Esophagus muscularis mucosa (tissue), 4 donors: ENCODE results near the gene AJM1.
"Not testable (repeated sequence)": the region's sequence is repeated elsewhere in the genome, so short reads cannot be mapped to it uniquely, and the experiment has no call there.

Experiments
- EP300 ChIP-seq: sonication (generic); formaldehyde crosslinking; IDR thresholded peaks from one replicate; pipeline ENCODE4 v1.6.1; 2017; ENCODE audit warnings: antibody characterized with exemption
- POLR2AphosphoS5 ChIP-seq, 2 donors: sonication (generic); formaldehyde crosslinking; IDR thresholded peaks; one replicate each; pipeline ENCODE4 v1.6.1; 2017; ENCODE audit warnings: antibody characterized with exemption in 2 of 2
- TF ChIP-seq, protein P1 (sequence below), 3 experiments: fragments of 200-600 bp in 2 of 3; fragments of 450-650 bp in 1 of 3; sonication (generic) in 2 of 3; IDR thresholded peaks; one replicate each; pipeline ENCODE4 v1.5.1; 2017 to 2019; ENCODE audit warnings: antibody characterized with exemption in 3 of 3, mild to moderate bottlenecking in 2 of 3, moderate library complexity in 1 of 3

DNA sequence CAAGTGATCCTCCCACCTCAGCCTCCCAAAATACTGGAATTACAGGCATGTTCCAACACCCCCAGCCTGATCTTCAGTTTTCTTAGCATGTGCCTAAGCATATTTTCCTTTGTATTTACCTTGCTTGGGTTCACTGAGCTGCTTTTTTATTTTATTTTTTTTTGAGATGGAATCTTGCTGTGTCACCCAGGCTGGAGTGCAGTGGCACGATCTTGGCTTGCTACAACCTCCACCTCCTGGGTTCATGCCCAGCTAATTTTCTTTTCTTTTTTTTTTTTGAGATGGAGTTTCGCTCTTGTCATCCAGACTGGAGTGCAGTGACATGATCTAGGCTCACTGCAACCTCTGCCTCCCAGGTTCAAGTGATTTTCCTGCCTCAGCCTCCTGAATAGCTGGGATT, 27.3 kb downstream of the AJM1 start:
- TF ChIP-seq, protein P1, sequence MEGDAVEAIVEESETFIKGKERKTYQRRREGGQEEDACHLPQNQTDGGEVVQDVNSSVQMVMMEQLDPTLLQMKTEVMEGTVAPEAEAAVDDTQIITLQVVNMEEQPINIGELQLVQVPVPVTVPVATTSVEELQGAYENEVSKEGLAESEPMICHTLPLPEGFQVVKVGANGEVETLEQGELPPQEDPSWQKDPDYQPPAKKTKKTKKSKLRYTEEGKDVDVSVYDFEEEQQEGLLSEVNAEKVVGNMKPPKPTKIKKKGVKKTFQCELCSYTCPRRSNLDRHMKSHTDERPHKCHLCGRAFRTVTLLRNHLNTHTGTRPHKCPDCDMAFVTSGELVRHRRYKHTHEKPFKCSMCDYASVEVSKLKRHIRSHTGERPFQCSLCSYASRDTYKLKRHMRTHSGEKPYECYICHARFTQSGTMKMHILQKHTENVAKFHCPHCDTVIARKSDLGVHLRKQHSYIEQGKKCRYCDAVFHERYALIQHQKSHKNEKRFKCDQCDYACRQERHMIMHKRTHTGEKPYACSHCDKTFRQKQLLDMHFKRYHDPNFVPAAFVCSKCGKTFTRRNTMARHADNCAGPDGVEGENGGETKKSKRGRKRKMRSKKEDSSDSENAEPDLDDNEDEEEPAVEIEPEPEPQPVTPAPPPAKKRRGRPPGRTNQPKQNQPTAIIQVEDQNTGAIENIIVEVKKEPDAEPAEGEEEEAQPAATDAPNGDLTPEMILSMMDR (IDR thresholded peaks at IDR 0.05) = not testable (repeated sequence)
- TF ChIP-seq EP300; POLR2AphosphoS5 (IDR thresholded peaks at IDR 0.05): not testable (repeated sequence)
